CD4-positive, alpha-beta T cell treated with Interleukin-17A for 4 hours (primary cell): ENCODE measurements around the gene SLC25A21.
"Not testable (repeated sequence)": the region's sequence is repeated elsewhere in the genome, so short reads cannot be mapped to it uniquely, and the experiment has no call there.

Experiments
- DNase-seq: peaks from one replicate; pipeline ENCODE4 v3.0.0-alpha.2; 2020; ENCODE audit warnings: mixed read lengths

Gene SLC25A21

DNA sequence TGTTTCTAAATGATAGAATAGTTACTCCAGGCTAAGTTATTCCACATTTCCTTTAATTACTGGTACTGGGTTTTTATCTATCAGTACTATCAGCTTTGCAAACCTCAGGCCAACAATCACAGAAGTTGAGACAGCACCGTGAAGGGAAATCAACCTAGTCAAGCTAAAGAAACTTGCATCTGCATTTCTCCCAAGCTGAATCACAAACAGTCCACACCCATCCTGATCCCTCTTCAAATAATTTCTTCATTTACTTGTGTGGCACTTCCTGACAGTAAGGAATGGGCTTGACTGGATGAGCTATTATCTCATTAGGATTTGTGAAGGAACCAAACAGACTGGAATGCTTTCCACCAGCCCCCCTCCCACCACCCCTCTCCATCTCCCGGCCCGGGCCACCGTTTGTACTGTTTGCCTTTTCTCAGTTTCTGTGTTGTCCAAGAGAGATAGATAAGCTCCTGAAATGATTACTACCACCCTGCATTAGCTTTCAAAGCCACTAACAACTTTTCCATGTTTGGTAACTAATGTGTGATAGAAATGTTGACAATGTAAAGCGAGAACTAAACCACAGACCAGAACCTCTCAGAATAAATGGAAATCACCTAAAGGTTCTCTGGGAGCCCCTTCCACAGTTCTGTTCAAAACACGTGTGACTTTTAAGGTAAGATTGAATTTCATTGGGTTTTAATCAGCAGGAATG, 236.3 kb downstream of the SLC25A21 start:
- DNase-seq = no peak

DNA sequence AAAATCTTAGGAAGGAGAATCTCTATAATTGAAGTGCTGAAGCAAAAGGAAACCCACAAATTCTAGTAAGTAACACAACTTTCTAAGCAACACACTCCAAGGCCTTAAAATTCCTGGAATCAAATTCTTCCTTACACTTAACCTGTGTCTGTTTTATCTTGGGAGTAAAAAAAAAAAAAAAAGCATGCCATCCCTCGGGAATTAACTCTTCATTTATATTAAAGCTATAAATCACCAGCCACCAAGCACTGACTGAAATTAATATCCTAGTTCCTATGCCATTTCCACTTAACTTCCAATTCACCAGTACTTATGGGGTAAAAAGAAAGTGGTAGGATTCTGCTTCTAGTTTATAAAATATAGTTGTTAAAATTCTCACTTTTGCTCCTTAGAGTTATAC, 238.1 kb downstream of the SLC25A21 start:
- DNase-seq = no peak

DNA sequence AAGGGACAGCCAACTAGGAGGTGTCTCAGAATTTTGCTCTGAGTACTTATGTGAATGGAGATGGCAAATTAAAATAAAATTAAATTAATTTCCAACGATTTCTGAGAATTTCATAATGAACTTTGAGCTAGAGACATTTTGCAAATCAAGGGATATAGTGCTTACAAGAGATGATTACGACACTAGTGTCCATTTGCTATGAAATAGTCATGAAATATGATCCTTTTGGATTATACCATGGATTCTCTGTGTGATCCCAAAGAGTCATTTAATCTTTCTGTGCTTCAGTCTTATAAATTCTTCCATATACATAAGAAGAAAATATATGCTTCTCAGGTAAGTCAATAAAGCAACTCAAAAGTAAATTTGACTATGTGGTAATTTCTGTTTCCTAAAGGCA, 240.6 kb downstream of the SLC25A21 start:
- DNase-seq = no peak

DNA sequence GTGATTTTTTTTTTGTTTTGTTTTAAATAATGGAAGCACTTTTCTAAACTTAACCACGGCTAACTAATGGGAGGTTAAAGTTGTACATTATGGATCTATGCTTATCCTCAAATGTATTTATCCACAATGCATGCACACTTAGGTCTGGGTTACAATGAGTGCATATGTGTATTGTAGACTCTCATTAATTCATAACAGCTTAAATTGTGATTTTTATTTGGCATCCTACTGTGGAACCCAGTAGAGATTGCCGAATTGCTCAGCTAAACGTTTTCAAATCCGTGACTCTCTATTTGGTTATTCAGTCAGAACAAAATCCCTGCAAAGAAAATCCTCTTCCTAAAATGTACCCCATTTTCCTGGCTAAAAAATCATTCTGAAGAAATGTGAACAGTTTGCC, 244.0 kb downstream of the SLC25A21 start:
- no peak for DNase-seq

DNA sequence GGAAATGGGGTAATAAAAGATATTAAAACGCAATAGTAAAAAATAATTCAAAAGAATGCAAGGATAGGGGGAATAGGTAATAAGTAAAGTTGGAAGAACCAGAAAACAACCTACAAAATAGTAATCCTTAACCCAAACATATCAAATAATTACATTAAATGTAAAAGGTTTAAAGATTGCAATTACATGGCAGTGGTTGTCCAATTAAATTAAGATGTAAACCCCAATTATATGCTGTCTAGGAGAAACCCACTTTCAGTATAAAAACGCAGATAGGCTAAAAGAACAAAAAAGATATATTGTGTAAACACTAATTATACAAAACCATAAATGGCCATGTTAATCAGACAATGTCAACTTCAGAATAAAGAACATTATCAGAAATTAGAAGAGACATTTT, 247.3 kb downstream of the SLC25A21 start:
- no peak for DNase-seq

DNA sequence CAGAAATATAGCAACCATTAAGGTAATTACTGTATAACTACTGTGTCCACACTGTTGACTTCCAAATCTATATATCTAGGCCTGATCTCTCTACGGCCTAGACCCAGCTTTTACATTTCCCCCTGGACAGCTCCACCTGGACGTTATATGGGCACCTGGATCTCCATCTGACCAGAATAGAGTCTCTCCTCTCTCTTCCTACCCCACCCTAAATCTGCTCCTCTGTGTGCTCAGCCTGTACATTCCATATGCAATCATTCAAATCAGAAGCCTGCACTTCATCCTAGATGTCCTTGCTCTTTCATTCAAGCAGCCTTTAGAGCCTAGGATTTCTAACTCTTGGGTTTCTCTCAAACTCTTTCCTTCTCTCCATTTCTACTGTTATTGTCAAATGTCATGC, 255.7 kb downstream of the SLC25A21 start:
- DNase-seq = no peak

DNA sequence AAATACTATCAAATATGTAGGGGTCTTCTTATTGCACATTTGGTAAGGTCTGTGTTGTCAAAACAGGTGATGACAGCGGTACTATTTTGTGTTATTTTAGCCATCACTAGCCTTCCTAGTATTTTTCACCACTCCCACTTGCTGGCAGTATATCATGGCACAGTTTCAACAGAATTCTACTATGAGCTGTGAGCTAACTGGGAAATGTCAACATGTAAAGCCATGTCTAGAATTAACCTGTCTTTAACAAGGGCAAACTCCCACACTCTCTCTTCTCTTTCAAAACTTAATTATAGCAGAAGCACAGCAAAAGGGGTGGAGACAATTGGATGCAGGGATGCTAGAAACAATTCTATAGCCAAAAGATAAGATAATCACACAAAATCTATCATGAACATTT, 257.3 kb downstream of the SLC25A21 start:
- DNase-seq = no peak

DNA sequence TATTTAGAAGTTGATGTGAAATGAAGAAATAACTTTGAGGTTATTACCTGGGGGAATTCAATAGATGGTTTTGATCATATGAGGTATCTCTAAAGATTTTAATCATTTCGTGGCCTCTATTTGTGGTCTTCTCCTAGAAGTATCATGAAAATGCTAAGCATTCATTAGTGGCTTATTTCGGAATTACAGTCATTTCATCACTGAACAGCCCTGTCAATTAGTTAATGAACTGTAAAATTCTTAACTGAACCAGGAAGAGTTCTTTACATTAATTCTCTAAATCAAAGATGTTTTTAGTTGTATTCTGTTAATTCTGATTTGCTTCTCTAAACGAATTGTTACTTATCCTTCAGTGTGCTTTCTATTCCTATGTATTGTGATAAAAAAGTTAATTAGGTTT, 261.8 kb downstream of the SLC25A21 start:
- DNase-seq = no peak

DNA sequence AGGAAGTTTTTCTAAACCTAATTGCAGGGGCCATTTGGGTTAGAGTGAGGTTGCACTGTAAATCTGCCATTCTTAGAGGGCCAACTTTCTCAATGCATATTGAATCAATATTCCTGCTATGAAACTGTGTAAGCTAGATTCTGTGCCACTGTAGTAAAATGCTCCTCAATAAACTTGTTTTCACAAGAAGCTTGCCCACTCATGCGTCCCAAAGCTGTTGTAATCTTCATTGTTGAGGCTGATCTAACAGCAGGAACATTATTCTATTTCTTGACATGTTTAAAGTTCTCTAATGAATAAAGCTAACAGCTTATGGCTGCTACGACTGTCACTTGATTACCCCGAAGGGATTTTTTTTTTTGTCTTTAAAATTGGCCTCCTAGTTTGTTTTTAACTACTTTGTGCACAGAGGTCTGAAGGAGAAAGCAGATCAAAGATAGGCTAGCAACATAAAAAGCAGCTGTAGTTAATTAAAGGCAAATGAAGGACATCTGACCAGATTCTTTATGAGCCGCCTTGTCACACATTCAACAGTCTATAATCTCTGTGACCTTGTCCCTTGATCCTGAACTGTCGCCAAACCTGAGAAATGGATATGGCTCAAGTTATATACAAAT, 267.0 kb downstream of the SLC25A21 start:
- no peak for DNase-seq

DNA sequence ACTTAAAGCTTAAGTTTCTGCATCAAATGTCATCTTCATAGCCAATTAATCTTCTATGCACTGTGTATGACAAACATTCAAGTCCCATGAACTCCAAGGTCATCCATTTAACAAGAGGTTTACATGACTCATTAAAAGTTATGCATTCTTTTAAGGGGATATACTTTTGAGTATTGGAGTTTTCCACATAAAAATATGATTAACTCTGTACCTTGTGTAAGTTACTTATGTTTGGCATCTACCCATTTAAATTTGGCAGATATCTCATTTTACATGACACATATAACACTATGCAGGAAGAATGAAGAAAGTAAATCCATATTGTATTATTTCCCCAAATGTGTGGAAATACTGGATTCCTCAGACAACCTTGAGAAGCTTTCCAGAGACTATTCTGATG, 270.5 kb downstream of the SLC25A21 start:
- no peak for DNase-seq

DNA sequence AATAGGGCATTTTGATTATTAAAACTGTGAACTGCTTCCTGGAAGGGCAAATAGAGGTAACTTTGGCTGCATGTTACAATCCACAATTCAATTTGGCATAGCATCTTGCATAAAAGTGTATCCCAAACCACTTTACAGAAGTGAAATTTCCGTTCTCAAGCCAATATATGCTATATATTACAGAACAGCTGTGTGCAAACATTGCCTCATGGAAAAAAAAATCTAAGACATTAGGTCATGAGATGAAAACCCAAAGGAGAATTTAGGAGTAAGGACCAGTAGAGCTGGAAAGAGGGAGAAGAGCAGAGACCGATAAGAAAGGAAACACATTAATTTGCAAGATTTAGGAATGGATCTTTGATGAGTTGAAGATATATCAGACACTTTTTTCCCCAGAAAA, 271.6 kb downstream of the SLC25A21 start:
- no peak for DNase-seq

DNA sequence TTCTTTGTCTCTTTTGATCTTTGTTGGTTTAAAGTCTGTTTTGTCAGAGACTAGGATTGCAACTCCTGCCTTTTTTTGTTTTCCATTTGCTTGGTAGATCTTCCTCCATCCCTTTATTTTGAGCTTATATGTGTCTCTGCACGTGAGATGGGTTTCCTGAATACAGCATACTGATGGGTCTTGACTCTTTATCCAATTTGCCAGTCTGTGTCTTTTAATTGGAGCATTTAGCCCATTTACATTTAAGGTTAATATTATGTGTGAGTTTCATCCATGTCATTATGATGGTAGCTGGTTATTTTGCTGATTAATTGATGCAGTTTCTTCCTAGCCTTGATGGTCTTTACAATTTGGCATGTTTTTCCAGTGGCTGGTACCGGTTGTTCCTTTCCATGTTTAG, 276.1 kb downstream of the SLC25A21 start:
- DNase-seq = not testable (repeated sequence)

DNA sequence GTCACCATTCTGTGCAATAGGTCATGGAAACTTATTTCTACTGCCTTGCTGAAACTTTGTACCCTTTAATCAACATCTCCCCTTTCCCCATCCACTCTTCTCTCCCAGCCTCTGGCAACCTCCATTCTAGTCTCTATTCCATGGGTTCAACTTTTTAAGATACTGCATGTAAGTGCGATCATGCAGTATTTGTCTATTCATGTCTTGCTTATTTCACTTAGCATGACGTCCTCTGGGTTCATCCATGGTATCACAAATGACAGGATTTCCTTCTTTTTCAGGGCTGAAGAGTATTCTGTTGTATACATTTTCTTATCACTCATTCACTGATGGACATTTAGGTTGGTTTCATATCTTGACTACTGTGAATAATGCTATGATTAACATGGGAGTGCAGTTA, 288.4 kb downstream of the SLC25A21 start:
- DNase-seq = no peak

DNA sequence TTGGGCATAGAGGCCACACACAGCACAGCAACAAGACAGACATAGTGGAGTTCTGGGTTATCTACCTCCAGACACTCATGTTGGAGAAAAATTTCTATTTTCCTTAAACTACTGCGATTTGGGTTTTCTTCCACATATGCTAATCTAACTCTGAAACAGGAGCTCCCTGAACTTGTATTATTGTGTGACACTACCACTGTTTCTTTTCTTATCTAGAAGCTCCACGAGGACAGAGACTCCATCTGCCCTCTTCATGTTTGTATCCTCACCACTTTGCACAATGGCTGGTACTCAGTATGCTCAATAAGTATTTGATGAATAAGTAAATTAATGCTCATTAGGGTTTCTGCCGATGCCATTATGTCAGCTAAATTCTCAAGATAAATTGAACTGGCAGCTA, 292.1 kb downstream of the SLC25A21 start:
- DNase-seq = no peak

DNA sequence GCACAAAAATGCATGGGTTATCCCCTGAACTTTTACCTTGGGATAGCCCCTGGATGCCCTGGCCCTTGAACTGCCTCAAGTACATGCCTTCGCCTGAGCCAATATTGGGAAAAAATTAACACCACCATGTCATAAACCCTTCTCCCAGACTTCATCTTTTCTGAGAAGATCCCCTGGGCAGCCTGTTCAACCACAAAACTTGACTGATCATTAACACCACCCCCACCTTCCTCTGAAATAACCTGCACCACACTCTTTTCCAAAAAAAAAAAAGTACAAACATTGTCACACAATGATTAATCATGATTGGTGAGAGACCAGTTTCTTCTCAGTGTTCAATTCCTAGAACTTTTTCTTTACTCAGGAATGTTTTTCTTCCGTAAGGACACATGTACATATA, 292.8 kb downstream of the SLC25A21 start:
- no peak for DNase-seq

DNA sequence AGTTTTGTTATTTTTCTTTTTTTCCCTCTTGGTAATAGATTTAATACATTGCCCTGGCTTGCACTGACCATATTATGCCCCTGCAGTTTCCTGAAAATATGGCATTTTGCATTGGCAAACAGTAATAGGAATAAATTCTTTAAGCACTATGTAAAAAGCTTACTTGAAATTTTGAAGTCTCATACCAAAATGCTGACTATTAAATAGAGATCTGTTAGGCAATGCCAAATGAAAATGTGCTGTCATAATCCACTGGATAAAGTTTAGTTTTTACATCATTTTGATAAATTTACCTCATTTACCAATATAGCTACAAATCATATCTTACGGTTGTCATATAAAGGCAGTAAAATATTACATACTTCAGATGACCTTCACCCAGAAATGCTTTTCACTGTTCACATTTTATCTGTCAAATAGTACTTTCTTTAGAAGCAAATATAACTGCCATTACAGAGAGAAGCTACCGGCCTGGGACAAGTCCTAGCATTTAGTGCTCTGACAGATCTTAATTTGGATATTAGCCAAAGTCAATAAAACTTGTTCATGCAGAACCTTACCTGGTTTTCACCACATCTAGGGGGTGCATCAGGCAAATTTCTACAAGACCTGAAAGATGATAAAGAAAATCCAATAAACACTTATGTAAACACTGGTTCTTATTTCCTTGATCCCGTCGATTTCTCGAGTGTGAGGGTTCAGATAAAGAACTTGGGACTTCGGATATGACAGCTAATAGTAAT, 297.8 kb downstream of the SLC25A21 start:
- no peak for DNase-seq

DNA sequence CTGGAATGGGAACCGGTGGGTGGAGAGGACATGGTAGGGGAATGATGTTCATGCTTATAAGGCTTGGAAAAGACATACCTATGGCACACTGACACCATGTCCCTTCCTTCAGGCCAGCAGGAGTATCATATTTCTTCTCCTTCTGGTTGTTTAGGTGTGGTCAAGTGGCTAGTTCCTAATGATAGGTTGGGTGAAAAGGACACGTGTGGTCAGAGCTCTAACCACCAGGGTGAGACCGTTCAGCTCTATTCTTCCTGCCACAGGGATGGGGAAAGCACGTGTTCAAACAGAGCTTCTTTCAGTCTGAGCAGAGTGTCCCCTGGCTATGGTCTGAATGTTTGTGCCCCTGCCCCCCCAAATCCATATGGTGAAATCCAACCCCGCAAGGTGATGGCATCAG, 301.6 kb downstream of the SLC25A21 start:
- DNase-seq = no peak

DNA sequence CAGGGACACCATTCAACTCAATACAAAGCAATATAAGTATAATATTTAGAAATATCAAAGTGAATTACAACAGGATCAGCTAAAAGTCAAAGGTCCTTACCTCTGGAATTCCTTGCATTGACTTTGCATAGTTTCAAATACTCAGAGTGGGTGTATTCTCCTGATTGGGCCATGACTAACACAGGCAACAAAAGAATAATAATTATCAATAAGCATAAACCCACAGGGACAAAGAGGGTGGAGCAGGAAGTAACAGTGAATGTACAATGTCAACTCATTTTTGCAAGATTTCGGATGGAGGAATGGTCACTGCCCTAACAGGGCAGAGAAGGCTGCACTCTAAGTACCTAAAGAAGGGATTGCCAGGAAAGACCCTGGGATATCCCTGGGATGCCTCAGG, 303.3 kb downstream of the SLC25A21 start:
- DNase-seq = no peak

DNA sequence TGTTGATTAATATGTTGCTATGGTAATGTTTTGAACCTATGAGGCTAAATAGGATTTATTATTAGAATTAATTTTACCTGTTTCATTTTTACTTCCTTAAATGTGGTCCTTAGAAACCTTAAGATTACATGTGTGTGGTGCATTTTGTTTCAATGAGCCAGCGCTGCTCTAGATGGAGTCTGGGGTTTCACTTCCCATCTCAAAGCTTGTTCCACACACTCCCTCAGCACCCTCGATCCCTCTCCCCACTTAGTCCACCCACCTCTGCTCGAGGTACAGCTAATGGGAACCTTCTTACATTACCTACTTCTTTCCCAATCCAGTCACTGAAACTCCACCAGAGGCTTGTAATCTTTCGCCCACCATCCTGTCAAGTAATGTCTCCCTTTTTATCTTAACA, 305.5 kb downstream of the SLC25A21 start:
- no peak for DNase-seq

DNA sequence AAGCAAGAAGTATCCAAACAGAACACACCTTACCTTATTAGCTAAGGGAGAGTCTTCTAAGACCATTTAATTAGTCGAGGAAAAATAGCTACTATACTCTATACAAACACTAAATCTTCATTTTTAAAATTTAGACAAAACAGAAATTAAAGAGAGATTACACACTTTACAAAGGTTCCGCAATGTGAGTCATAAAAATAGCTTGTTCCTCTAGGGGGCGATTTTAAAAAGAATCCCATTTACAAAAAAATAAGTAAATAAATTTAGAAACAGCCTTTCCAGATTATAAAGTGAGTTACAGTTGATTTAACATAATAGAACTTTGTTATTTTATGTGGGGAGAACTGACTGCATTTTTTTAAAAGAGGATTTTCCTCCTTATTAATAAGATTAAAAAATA, 309.1 kb downstream of the SLC25A21 start:
- DNase-seq = no peak

DNA sequence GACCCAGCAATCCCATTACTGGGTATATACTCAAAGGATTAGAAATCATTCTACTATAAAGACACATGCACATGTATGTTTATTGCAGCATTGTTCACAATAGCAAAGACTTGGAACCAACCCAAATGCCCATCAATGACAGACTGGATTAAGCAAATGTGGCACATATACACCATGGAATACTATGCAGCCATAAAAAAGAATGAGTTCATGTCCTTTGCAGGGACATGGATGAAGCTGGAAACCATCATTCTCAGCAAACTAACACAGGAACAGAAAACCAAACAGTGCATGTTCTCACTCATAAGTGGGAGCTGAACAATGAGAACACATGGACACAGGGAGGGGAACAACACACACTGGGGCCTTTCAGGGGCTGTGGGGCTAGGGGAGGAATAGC, 310.2 kb downstream of the SLC25A21 start:
- not testable (repeated sequence) for DNase-seq

DNA sequence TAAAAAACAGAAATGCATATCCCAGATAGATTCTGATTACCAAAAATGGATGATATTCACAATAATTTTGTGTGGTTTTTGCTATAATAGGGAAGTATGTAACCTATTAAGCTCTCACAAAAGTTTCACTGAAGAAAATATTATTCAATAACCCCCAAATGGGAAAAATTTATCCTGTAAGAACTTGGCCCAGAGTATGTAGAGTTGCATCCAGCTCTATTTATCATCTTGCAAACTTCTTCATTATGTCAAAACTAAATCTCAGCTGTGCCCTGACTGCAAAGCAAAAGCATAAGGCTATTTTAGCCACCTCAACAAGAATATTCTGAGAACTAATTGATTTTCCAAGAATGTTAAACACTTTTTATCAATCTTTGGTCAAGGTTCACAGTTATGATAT, 311.6 kb downstream of the SLC25A21 start:
- no peak for DNase-seq

DNA sequence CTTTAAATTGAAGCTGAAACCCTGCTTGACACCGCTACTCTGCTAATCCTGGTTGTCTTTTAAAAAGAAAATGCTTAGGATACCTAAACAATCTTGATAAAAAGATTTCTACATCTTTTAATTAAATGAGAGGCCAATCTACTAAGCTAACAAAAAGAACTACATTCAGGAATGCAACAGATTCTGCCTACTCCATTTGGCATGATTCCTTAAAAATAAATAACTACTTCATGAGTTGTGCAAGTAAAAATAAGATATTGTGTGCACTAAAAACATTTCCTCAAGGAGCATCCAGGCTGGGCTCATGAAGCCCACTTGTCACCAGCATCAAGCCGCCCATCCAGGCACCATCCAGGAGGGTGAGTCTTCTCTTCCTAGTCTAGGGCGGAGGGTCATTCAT, 313.3 kb downstream of the SLC25A21 start:
- DNase-seq = no peak

DNA sequence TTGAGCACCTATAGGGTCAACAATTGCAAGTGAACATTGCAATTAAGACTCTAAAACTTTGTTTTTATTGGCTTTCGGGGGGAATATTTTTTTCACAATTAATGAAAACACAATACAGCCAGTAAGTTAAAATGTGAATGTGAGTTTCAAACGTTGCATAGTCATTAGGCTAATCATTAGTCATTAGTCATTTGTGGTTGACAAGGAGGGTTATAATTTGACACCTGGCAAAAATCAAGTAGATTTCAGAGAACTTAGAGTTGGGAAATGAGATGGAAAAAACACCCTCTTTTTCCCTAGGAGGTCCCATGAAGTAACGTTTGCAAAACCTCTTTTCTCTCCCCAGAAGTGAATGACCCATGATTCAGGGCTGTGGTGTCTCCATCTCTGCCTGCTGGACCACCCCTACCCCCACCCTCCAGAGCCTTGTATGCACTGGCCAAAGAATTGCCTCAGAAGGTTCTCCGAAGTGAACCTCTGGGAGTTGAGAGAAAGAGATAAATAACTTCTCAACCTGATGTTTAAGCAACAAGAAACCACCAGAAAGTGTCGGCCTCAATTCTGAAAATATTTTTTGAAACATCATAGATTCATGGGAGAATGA, 314.5 kb downstream of the SLC25A21 start:
- no peak for DNase-seq
